RKO (cell line): ENCODE measurements around the gene MED16.

Experiments
- DNase-seq: peaks from one replicate; pipeline ENCODE4 v3.0.0-alpha.2; 2016; ENCODE audit warnings: low spot score

The MED16 gene

GRCh38 chr19:872266-872951 lies 20.6 kb downstream of the MED16 start:
- DNase-seq: peak; percentile 69

DNA sequence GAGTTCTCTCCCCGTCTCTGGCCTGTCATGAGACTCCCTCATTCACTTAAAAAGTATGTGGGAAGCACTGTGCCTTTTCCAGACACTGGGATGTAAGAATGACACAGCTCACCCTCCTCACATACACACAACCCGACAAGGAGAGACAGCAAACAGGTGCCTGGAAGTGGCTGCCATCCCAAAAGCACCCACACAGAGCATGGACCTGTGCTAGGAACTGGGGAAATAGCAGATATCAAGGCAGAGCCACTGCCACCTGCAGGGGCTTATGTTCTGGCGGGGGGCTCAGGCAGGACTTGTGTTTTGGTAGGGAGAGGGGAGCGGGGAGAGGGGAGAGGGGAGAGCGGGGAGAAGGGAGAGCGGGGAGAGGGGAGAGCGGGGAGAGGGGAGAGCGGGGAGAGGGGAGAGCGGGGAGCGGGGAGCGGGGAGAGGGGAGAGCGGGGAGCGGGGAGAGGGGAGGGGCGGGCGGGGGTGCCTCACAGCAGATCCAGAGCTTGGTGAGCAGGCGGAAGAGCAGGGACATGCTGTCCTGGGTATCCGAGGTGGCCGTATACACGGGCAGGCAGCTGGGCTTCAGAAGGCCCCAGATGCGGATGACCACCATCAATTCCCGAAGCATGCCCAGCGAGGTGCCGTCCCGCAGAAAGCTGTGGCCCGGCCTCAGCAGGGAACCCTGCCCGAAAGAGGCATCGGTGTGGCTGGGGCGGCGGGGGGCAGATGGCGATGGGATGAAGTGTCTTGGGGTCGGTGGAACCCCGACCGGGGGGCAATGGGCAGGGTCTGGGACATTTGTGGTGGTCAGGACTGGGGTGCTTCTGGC lies 21.3 kb downstream of the MED16 start:
- no peak for DNase-seq

GRCh38 chr19:870963-871401 lies 22.0 kb downstream of the MED16 start:
- DNase-seq: no peak

DNA sequence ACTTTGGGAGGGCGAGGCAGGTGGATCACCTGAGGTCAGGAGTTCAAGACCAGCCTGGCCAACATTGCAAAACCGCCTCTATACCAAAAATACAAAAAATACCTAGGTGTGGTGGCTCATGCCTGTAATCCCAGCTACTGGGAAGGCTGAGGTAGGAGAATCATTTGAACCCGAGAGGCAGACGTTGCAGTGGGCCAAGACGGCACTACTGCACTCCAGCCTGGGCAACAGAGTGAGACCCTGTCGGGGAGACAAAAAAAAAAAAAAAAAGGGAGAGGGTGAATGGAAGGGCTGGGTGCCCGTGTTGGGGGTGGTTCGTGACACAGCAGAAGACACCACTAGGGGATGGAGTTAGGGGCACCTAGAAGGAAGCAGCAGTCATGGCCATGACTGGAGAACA lies 22.7 kb downstream of the MED16 start:
- no peak for DNase-seq

DNA sequence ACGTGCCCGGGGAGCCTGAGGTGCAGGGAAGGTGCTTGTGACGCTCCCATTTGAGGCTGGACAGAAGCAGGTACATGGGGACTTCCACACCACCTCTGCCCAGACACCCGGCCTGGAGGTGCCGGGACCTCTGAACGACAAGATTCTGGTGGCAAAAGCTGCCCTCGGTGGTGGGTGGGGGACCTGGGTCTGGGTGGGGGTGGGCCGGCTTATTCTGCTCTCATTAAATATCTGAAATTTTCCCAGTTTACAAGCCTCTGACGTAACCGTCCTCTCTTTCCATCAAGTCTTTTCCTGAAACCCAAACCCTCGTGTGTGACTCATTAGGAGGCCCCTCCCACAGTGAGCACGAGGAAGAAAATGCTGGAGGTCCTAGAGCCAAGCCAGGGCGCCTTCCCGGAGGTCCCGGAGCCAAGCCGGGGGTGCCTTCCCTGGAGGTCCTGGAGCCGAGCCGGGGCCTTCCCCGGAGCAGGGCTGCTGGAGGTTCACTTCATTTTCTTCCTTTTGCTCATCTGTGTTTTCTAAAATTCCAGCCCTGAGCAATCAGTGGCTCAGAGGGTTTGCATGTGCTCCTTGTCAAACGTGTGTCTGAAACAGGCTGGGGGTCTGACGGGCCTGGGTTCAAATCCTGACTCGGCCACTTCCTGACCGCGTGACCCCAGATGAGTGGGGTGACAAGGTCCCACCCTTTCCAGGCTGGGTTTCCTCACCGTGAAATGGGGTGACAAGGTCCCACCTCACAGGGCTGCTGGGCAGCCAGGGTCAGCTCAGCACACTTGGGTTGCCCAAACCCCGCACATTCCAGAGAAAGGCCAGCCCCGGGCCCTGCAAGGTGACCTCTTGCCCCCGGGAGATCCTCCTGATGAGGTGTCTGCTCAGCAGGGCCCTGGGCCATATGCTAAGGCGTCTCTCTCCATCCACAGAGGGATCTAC lies 23.5 kb downstream of the MED16 start:
- DNase-seq: peak; percentile 75

DNA sequence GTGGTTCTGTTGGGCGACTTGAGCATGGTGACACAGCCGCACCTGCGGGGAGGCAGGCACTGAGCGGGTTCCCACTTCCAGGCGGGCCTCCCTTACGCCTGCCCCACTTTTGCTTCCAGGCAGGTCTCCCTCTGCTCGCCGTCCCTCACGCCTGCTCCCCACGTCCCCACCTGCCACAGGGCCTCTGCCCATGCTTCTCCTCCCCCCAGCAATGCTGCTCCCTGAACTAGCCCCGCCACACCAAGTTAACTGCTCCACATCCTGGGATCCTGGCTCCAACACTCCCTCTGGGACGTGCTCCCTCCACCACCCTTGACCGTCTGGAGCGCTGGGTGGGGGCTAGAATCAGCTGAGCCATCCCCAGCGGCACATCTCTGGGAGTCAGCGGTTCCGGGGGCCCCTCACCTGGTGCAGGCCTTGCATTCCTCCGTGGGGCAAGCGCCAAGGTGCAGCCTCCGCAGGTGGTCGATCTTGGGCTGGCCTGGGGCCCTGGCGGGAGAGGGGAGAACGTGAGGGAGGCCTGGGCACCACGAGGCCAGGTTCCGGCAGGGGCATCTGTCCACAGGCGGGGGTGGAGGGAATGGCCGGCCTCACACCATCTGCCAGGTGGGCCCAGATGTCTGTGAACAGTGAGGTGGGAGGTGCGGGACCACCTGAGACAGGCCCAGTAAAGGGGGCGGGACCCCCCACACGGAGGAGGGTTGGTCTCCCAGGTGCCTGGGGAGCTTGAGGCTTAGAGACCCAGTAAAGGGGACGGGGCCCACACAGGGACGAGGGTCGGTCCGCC lies 24.3 kb downstream of the MED16 start:
- DNase-seq: no peak

DNA sequence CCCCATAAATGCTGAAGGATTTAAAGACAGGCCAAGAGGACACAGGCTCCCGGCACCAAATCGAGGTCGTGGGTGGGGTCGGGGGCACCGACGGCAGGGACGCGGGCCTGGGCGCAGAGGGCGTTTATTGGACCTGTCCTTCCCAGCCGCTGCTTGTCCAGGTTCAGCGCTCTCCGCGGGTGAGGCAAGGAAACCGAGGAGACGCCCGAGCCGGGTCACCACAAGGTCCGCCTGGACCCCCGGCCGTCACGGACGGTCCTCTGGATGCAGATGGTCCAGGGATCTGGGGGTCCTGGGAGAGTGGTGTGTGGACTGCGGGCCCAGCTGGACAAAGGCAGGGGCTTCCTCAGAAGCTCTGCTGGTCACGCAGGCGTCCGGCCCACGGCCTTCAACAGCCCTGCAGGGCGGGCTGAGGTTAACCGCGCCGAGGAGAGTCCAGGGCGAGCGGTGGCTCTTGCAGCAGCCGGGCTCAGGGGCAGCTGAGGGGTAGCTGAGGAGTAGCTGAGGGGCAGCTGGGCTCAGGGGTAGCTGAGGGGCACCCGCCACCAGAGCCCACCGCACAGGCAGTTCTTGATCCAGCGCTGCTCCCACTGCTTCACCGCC lies 25.0 kb downstream of the MED16 start:
- DNase-seq: no peak

DNA sequence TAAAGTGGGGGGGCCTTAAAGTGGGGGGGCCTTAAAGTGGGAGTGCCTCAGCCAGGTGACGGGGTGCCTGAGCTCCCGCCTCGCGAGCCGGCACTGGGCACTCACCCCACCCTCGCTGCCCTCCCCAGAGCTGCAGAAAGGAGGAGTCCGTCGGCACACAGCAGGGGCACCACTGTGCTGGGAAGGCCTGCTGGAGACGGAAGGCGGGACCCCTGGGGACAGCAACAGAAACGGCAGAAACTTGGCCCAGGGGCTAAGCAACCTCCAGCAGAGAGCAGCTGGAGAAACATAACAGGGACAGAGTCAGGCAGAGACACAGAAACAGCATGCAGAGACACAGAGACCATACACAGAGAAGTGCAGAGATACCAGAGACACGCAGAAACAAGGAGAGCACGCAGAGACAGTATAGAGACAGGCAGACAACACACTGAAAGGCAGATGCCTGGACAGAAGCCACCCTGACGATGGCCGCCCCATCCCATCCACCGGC lies 25.6 kb downstream of the MED16 start:
- no peak for DNase-seq

- DNase-seq: no peak
Measured at GRCh38 chr19:866769-867300, 26.2 kb downstream of the MED16 start.

GRCh38 chr19:863315-863620 lies 29.7 kb downstream of the MED16 start:
- no peak for DNase-seq

GRCh38 chr19:862581-863314 lies 30.2 kb downstream of the MED16 start:
- no peak for DNase-seq

GRCh38 chr19:861756-862580 lies 31.0 kb downstream of the MED16 start:
- DNase-seq: no peak

DNA sequence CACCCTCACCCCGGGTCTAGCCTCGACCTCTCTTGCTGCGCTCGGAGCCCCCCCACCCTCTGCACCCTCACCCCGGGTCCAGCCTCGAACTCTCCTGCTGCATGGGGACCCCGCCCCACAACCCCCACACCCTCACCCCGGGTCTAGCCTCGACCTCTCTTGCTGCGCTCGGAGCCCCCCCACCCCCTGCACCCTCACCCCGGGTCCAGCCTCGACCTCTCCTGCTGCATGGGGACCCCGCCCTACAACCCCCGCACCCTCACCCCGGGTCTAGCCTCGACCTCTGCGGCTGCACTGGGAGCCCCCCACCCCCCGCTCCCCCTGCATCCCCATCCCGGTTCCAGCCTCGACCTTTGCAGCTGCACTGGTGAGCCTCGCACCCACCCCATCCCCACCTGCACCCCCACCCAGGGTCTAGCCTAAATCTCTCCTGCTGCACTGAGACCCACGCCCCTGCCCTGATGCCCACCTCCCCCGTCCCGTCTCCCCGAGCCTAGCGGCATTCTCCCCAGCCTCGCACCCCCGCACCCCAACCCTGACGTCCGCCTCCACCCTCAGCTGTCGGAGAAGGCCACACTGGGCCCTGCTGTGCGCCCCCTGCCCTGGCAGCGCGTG lies 31.7 kb downstream of the MED16 start:
- DNase-seq: no peak

GRCh38 chr19:858868-859843 lies 33.8 kb downstream of the MED16 start, which contains the start of gene CFD:
Gene CFD, plus strand, starts transcription at chr19:859664. Its CDS starts 26 bp downstream, at chr19:859690.
- DNase-seq: no peak

GRCh38 chr19:858284-858683 lies 34.7 kb downstream of the MED16 start:
- no peak for DNase-seq

GRCh38 chr19:855566-856120 lies 37.3 kb downstream of the MED16 start:
- no peak for DNase-seq

- DNase-seq: no peak
Measured at GRCh38 chr19:855142-855541, 37.8 kb downstream of the MED16 start.
